HUES64 (cell line): Measurements from ENCODE around the gene LRSAM1.
"Not testable (repeated sequence)": the region's sequence is repeated elsewhere in the genome, so short reads cannot be mapped to it uniquely, and the experiment has no call there.

Experiments
- H3K27ac ChIP-seq: 2 replicates; pipeline ENCODE4 v1.7.0; 2013; ENCODE audit warnings: low read depth, low read length, inconsistent platforms
- H3K27me3 ChIP-seq: 2 replicates; pipeline ENCODE4 v1.6.1; 2013; ENCODE audit warnings: mild to moderate bottlenecking, low read length; ENCODE audit not compliant: insufficient read depth
- H3K36me3 ChIP-seq: 2 replicates; pipeline ENCODE4 v1.6.1; 2013; ENCODE audit warnings: mild to moderate bottlenecking, low read length; ENCODE audit not compliant: insufficient read depth
- H3K4me1 ChIP-seq: 2 replicates; pipeline ENCODE4 v1.6.1; 2013; ENCODE audit warnings: mild to moderate bottlenecking, low read length, moderate library complexity; ENCODE audit not compliant: insufficient read depth
- H3K4me3 ChIP-seq: 2 replicates; pipeline ENCODE4 v1.5.1; 2013; ENCODE audit warnings: mild to moderate bottlenecking, low read length, moderate library complexity
- H3K9ac ChIP-seq: 2 replicates; pipeline ENCODE4 v1.6.1; 2013; ENCODE audit warnings: mild to moderate bottlenecking, low read depth, low read length
- H3K9me3 ChIP-seq: 2 replicates; pipeline ENCODE4 v1.6.1; 2013; ENCODE audit warnings: low read depth, low read length; ENCODE audit not compliant: insufficient read depth
- WGBS: fragments of 150-250, 120-280 bp; methylation state at CpG from one replicate; pipeline ENCODE4 v1.1.7; 2013; ENCODE audit warnings: missing lambda C conversion rate; 5-methylcytosine and 5-hydroxymethylcytosine counted together

LRSAM1 gene

DNA sequence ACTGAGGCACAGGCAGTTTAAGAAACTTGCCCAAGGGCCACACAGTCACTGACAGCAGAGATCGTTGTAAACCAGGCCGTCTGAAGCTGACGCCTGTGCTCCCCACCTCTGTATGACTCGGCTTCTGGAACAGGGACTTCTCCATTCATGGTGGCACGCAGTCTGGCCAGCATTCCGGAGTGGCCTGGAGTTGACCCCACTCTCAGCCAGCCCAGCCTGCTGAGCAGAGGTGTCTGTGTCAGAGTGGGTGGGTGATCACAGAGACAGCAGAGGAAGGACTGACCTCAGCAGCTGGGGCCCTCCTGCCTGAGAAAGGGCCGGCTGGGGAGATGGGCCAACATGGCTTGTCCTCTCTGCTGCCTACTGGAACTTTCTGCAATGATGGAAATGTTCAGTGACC is 12.6 kb downstream of the LRSAM1 start:
- no peak overlapping the region for H3K27ac ChIP-seq
- WGBS: 87% methylated on average over 7 of the region's 7 CpGs

DNA sequence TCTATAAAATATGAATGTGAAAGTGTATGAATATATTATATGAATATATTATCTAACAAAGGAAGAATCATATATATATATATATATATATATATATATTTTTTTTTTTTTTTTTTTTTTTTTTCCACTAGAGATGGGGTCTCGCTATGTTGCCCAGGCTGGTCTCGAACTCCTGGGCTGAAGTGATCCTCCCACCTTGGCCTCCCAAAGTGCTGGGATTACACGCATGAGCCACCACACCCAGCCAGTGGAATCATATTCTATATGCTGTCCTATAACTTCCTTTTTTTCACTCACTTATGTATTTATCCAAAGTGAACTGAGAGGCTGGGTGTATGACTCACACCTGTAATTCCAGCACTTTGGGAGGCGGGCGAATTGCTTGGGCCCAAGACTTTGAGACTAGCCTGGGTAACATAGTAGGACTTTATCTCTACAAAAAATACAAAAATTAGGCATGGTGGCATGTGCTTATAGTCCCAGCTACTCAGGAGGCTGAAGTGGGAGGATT is 15.2 kb downstream of the LRSAM1 start:
- not testable (repeated sequence) for H3K27me3 ChIP-seq, H3K9ac ChIP-seq, H3K9me3 ChIP-seq, H3K4me1 ChIP-seq, H3K4me3 ChIP-seq, H3K27ac ChIP-seq
- 96% methylated on average over 5 of the region's 5 CpGs for WGBS
- H3K36me3 ChIP-seq: peaks cover 39% of the 10 kb centered on the region

More for the DNA sequence above, 12.6 kb downstream of the LRSAM1 start:
- Histone ChIP-seq H3K36me3 (peaks cover 55% of the 10 kb centered on the region), H3K9ac (no peak overlapping the region), H3K27me3 (no peaks in the 10 kb centered on the region), H3K4me1 (no peaks in the 10 kb centered on the region), H3K4me3 (no peak overlapping the region), H3K9me3 (no peaks in the 10 kb centered on the region)

GRCh38 chr9:127467621-127468020 is 16.3 kb downstream of the LRSAM1 start:
- Histone ChIP-seq H3K9me3 (no peaks in the 10 kb centered on the region), H3K4me3 (no peak overlapping the region)
- 96% methylated on average over 14 of the region's 14 CpGs for WGBS

DNA sequence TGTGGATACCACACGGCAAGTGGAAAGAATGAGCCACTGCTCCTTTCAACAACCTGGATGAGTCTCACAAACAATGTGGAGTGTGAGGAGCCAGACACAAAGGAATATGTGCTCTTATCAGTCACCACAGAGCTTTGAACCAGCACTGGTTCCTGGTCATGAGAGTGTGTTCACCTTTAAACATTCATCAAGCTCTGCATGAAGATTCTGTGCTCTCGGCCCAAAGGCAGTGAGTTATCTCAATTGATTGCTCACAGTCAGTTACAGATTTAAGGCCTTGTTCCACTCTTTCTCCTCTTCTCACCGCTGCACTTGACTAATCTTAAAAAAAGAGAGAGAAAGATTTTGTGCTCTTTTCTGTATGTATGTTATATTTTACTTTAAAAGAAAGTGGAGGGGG is 19.4 kb downstream of the LRSAM1 start:
- Histone ChIP-seq H3K4me1 (0 out of 2 replicates have a peak, but pooled peaks cover 4% of the 10 kb centered on the region), H3K36me3 (peaks cover 23% of the 10 kb centered on the region), H3K4me3 (no peak overlapping the region), H3K27ac (no peak overlapping the region), H3K9me3 (no peaks in the 10 kb centered on the region), H3K27me3 (no peaks in the 10 kb centered on the region), H3K9ac (no peak overlapping the region)
- WGBS: 93% methylated on average over 2 of the region's 3 CpGs

More at GRCh38 chr9:127467621-127468020, 16.3 kb downstream of the LRSAM1 start:
- H3K9ac ChIP-seq: no peak overlapping the region
- peaks cover 28% of the 10 kb centered on the region for H3K36me3 ChIP-seq
- H3K27ac ChIP-seq: no peak overlapping the region
- 0 out of 2 replicates have a peak, but pooled peaks cover 4% of the 10 kb centered on the region for H3K4me1 ChIP-seq
- no peaks in the 10 kb centered on the region for H3K27me3 ChIP-seq

DNA sequence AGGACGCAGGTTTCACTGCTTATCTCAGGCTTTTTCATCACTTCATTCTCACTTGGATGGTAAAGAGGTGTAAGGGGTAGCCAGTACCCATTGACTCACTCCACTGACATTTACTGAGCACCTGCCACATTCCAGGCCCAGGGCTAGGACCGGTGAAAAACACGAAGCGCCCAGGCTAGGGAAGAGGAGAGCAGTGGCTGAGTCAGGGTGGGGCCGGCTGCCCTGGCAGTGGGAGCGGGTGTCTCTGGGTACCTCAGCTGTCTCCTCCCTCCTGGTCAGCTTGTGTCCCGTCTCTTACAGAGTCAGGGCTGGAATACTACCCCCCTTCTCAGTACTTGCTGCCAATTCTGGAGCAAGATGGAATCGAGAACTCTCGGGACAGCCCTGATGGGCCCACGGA is 22.2 kb downstream of the LRSAM1 start:
- no peak overlapping the region for H3K9ac ChIP-seq
- no peak overlapping the region for H3K4me3 ChIP-seq
- peaks cover 28% of the 10 kb centered on the region for H3K36me3 ChIP-seq
- H3K4me1 ChIP-seq: 0 out of 2 replicates have a peak, but pooled peaks cover 4% of the 10 kb centered on the region
- no peak overlapping the region for H3K27ac ChIP-seq
- no peaks in the 10 kb centered on the region for H3K9me3 ChIP-seq
- no peaks in the 10 kb centered on the region for H3K27me3 ChIP-seq
- 95% methylated on average over 9 of the region's 10 CpGs for WGBS

GRCh38 chr9:127473932-127474331 is 22.6 kb downstream of the LRSAM1 start:
- Histone ChIP-seq H3K36me3 (peaks cover 30% of the 10 kb centered on the region), H3K4me3 (no peak overlapping the region), H3K27ac (no peak overlapping the region), H3K9ac (no peak overlapping the region), H3K9me3 (no peaks in the 10 kb centered on the region), H3K4me1 (0 out of 2 replicates have a peak, but pooled peaks cover 4% of the 10 kb centered on the region), H3K27me3 (no peaks in the 10 kb centered on the region)
- 86% methylated on average over 4 of the region's 4 CpGs for WGBS

- H3K9ac ChIP-seq: no peak overlapping the region
- 0 out of 2 replicates have a peak, but pooled peaks cover 4% of the 10 kb centered on the region for H3K4me1 ChIP-seq
- H3K27me3 ChIP-seq: no peaks in the 10 kb centered on the region
- WGBS: 96% methylated on average over 4 of the region's 5 CpGs
- peaks cover 36% of the 10 kb centered on the region for H3K36me3 ChIP-seq
- no peak overlapping the region for H3K27ac ChIP-seq
- H3K9me3 ChIP-seq: no peaks in the 10 kb centered on the region
- H3K4me3 ChIP-seq: no peak overlapping the region
Observed at GRCh38 chr9:127474592-127474991, 23.3 kb downstream of the LRSAM1 start.

DNA sequence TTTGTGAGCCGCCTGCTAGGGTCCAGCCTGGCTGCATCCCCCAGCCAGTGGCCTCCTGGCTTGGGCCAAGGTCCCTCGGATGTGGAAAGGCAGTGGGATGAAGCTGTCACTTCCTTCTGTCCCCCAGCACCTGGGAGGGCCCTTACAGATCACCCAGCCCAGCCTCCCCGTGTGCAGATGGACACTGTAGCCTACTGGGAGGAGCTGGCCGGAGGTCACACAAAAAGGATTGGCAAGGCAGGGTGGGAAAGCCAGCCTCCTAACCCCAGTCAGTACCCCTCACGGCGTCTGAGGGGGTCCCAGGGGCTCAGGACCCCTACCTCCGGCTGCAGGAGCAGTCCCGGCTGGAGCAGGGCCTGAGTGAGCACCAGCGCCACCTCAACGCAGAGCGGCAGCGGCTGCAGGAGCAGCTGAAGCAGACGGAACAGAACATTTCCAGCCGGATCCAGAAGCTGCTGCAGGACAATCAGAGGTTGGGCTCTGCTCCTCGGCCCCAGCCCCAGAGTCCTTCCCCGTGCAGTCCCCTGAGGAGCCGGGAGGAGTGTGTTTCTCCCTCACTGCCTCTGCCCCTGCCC is 28.3 kb downstream of the LRSAM1 start:
- Histone ChIP-seq H3K27ac (no peak overlapping the region), H3K4me3 (no peak overlapping the region), H3K36me3 (peaks cover 50% of the 10 kb centered on the region), H3K9me3 (no peaks in the 10 kb centered on the region), H3K4me1 (no peaks in the 10 kb centered on the region), H3K9ac (no peak overlapping the region), H3K27me3 (no peaks in the 10 kb centered on the region)
- WGBS: 92% methylated on average over 17 of the region's 17 CpGs

GRCh38 chr9:127482662-127483061 is 31.4 kb downstream of the LRSAM1 start:
- H3K27me3 ChIP-seq: no peaks in the 10 kb centered on the region
- H3K36me3 ChIP-seq: peaks cover 66% of the 10 kb centered on the region
- H3K4me3 ChIP-seq: no peak overlapping the region
- WGBS: 96% methylated on average over 9 of the region's 9 CpGs
- H3K4me1 ChIP-seq: no peaks in the 10 kb centered on the region
- H3K9ac ChIP-seq: no peak overlapping the region
- H3K9me3 ChIP-seq: no peaks in the 10 kb centered on the region
- no peak overlapping the region for H3K27ac ChIP-seq

GRCh38 chr9:127485995-127486394 is 34.7 kb downstream of the LRSAM1 start:
- H3K4me1 ChIP-seq: no peaks in the 10 kb centered on the region
- H3K27me3 ChIP-seq: no peaks in the 10 kb centered on the region
- no peak overlapping the region for H3K4me3 ChIP-seq
- H3K9me3 ChIP-seq: no peaks in the 10 kb centered on the region
- 92% methylated on average over 11 of the region's 11 CpGs for WGBS
- peaks cover 47% of the 10 kb centered on the region for H3K36me3 ChIP-seq
- H3K9ac ChIP-seq: no peak overlapping the region
- no peak overlapping the region for H3K27ac ChIP-seq

- Histone ChIP-seq H3K4me3 (no peak overlapping the region), H3K36me3 (peaks cover 52% of the 10 kb centered on the region), H3K27ac (no peak overlapping the region), H3K4me1 (no peaks in the 10 kb centered on the region), H3K9me3 (no peaks in the 10 kb centered on the region), H3K27me3 (no peaks in the 10 kb centered on the region), H3K9ac (no peak overlapping the region)
- 86% methylated on average over 7 of the region's 8 CpGs for WGBS
Observed at GRCh38 chr9:127488946-127489345, 37.6 kb downstream of the LRSAM1 start.
